Measurements from ENCODE around the gene TMEM62. TPM values are rescaled to one million over a fixed set of nuclear protein-coding genes. Genes with fewer than 3 reads are reported as not detected.

Gene TMEM62
- polyA plus RNA-seq, 1 donor from 2014 or later, result 18.0 TPM

DNA sequence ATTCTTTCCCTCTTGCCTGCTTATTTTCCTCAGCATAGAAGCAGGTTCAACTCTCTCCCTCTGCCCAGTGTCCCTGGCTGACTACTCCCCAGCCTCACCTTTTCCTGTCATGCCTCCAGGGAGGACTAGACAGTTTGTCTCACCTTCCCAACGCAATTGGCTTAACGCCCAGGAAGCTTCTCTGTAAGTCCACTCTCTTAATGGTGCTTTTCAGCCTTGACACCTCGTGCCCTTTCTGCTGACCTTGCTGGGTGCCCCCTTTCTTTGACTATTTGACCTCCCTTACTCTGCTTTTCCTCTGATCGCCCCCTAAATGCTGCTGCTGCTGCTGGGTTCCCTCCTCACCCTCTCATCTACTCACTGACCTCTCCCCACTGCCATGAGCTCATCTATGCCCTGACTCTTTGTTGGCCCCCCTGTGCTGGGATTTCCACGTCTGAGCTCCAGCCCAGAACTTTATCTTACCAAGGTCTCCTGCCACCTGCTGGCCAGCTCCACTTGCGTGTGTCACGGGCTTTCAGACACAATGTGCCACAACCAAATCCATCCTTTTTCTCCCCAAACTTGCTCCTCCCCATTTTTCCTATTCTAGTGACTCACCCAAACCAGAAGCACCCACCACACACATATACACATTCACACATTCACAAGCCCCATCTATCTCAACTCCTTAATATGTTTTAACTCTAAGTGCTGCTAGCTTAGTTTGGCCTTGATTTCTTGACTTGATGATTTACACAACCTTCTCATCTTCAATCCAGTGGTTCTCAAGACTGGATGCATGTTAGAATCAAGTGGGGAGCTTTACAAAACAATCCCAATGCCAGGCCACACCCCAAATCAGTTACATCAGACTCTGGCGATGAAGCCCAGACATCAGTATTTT, 70.9 kb downstream of the TMEM62 start:
- H3K27ac Mint-ChIP-seq, result no peak overlapping the region
- peaks cover 6% of the 10 kb centered on the region for H3K27me3 Mint-ChIP-seq
- peaks cover 5 to 11% (median 9%) of the 10 kb centered on the region in 3 donors for H3K4me1 Mint-ChIP-seq
- H3K9me3 Mint-ChIP-seq, result peaks cover 0 to 4% (median 0%) of the 10 kb centered on the region in 3 donors
- H3K4me3 Mint-ChIP-seq, result no peak overlapping the region
- peaks cover 2% of the 10 kb centered on the region for H3K36me3 Mint-ChIP-seq

DNA sequence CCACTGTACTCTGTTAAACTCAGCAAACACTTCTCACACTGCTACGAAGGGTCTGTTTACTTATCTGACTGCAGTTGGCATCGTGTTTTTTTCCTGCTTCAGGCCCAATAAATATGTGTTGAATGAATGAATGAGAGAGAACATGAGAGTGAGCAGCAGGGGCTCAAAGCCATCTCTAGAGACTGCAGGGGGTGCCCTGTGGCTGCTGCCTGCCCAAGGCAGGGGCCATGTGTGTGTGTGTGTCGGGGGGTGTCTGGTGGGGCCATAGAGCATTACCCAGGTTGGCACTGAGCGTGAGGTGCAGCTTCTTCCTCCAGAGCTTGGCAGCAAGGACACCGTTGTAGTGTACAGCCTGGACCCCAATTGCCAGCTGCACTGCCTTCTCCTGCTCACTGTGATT, 72.7 kb downstream of the TMEM62 start:
- no peaks in the 10 kb centered on the region for H3K9me3 Mint-ChIP-seq
- H3K4me1 Mint-ChIP-seq, result peaks cover 5 to 11% (median 7%) of the 10 kb centered on the region in 3 donors
- no peak overlapping the region for H3K4me3 Mint-ChIP-seq
- no peaks in the 10 kb centered on the region for H3K36me3 Mint-ChIP-seq
- no peak overlapping the region for H3K27ac Mint-ChIP-seq
- peaks cover 9% of the 10 kb centered on the region for H3K27me3 Mint-ChIP-seq

DNA sequence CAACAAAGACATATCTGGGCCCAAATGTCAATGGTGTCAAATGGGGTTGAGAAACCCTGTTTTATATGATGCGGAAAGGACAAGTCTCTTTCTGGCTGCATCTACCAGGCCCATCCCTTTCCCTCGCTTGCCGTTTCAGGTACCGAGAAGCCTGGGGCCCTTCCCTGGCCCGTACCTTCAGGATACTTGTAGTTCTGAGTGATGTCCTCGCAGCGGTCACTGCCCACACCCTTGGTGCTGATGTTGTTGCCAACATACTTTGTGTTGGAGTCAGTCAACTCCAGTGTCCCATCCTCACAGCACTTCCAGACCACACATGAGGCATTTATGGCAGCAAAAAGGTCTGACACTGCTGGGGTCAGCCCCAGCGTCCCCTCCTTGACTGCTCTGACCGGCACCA, 73.6 kb downstream of the TMEM62 start:
- Mint-ChIP-seq H3K27me3 (peaks cover 9% of the 10 kb centered on the region), H3K4me3 (no peak overlapping the region), H3K4me1 (peaks cover 5 to 11% (median 7%) of the 10 kb centered on the region in 3 donors), H3K27ac (no peak overlapping the region), H3K36me3 (no peaks in the 10 kb centered on the region), H3K9me3 (no peaks in the 10 kb centered on the region)

DNA sequence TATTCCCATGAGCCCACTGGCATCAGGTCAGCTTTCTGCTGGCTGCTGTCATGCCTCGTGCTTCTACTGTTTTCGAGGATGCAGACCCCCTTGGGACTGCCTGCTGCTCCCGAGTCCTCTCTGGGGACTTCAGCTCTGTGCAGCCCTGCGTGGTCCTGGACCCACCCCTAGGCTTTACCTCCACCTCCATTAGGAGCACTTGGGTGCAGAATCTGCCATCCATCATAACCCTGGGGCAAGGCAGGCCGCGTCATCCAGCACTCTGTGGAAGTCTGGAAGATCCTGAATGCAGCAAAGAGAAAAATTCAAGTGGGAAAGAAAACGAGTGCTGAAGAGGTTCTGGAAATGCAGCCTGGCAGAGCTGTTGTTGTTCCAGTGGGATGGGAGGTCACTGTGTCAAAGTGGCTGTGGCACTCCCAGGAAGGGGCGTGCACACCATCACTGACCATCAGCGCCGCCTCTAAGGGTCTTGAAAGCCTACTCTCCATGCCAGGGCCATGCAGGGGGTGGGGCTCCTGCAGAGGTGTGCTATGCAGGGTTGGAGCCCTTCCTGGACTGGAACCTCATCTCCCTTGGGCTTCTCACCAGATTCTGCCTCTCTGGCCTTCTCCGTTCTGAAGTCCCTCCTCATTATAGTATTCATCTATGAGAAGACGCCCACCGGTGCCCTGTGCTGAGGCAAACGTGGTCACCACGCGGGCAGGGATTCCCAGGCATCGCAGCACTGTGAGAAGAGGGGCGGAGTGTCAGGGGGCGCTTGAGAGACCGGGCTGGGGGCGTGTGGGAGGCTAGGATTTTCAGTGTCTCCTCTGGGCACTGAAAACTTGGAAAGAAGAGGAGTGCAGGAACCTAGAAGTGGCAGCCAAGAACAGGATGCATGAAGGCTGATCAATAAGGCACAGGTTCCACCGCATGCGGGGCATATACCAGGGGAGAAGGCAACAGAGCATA, 74.9 kb downstream of the TMEM62 start:
- H3K27ac Mint-ChIP-seq, result no peak overlapping the region
- no peaks in the 10 kb centered on the region for H3K9me3 Mint-ChIP-seq
- peaks cover 5 to 9% (median 7%) of the 10 kb centered on the region in 3 donors for H3K4me1 Mint-ChIP-seq
- H3K4me3 Mint-ChIP-seq, result peak overlapping the region in 1 of 4 donors; percentile 17
- H3K36me3 Mint-ChIP-seq, result no peaks in the 10 kb centered on the region
- peaks cover 9% of the 10 kb centered on the region for H3K27me3 Mint-ChIP-seq

DNA sequence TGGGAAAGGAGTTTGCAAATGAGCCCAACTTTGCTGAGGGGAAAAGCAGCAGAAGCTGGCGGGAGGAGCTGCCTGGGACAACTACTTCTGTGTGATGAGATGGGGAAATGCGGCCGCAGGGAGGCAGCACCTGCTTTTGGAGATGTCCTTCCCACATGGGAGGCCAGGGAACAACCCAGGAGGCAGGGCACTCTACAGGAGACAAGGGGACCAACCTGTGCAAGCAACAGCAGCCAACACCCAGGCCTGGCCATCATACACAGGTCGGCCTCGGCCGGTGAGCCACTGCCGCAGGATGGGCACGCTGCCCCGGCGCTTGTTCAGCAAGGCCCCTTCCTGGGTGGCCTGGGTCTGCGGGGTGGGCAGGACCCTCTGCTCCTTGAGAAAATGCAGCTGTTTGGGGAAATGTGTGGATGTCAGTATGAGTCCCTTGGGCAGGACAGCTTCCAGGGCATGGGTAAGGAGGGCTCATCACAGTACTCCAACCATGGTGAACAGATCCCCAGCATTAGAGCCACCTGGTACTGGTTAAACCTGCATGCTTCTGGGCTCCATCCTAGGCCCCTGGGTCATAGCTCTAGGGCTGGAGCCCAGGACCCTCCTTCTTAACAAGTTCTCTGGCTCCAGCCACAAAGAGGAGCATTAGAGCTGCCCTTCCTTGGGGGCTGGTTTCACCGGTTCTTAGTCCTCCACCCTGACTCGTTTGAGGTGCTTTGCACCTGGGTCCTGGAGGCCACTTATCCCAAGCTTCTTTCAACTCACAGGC, 75.9 kb downstream of the TMEM62 start:
- H3K9me3 Mint-ChIP-seq, result no peaks in the 10 kb centered on the region
- peaks cover 9% of the 10 kb centered on the region for H3K27me3 Mint-ChIP-seq
- no peaks in the 10 kb centered on the region for H3K36me3 Mint-ChIP-seq
- H3K4me1 Mint-ChIP-seq, result peaks cover 2 to 5% (median 5%) of the 10 kb centered on the region in 3 donors
- no peak overlapping the region for H3K4me3 Mint-ChIP-seq
- H3K27ac Mint-ChIP-seq, result no peak overlapping the region

DNA sequence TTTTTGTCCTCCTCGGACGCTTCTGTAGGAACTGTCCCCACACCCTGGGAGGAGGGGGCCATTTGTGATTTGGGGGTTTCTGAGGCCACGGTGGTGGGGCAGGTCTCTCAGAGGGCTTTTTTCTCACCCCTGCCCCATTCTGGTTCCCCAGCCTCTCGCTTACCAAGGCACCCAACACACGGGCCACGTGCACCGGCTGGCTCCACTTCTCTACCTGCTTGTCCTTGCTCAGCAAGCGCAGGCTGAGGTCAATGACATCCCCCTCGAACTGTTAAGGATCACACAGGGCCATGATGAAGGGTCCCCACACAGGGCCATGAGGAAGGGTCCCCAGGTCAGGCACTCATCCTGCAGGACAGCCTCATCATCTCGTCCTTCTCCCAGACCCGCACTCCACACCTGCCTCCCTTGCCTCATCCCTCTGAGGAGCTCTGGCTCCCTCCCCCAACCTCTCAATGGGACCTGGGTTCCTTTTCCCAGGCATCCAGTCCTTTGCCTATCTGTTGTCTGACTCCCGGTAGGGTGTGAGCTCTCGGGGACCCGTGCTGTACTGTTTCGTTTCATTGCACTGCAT, 76.9 kb downstream of the TMEM62 start:
- Mint-ChIP-seq H3K9me3 (no peaks in the 10 kb centered on the region), H3K27ac (peak overlapping the region in 1 of 3 donors; percentile 24), H3K4me3 (no peak overlapping the region), H3K4me1 (peaks cover 0 to 2% (median 1%) of the 10 kb centered on the region in 3 donors), H3K27me3 (peaks cover 9% of the 10 kb centered on the region), H3K36me3 (no peaks in the 10 kb centered on the region)

DNA sequence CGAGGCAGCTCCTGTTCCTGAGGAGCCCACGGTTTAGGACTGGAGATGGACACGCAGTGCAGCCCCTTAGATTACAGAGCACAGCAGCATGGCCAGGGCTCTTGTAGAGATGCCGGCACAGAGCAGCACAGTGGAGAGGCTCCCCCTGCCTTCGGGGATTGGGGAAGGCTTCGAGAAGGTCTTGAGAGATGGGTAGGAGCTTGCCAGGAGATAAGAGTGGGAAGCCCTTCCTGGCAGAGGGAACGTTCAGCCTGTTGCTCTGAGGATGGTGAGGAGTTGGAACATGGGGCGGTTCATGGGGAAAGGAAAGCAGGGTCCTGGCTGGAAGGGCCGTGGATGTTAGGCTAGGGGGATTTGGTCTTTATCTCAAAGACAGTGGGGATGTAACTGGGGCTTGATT, 77.4 kb downstream of the TMEM62 start:
- no peak overlapping the region for H3K27ac Mint-ChIP-seq
- H3K36me3 Mint-ChIP-seq, result no peaks in the 10 kb centered on the region
- no peak overlapping the region for H3K4me3 Mint-ChIP-seq
- peaks cover 8% of the 10 kb centered on the region for H3K27me3 Mint-ChIP-seq
- no peaks in the 10 kb centered on the region for H3K9me3 Mint-ChIP-seq
- peaks cover 0 to 2% (median 1%) of the 10 kb centered on the region in 3 donors for H3K4me1 Mint-ChIP-seq

DNA sequence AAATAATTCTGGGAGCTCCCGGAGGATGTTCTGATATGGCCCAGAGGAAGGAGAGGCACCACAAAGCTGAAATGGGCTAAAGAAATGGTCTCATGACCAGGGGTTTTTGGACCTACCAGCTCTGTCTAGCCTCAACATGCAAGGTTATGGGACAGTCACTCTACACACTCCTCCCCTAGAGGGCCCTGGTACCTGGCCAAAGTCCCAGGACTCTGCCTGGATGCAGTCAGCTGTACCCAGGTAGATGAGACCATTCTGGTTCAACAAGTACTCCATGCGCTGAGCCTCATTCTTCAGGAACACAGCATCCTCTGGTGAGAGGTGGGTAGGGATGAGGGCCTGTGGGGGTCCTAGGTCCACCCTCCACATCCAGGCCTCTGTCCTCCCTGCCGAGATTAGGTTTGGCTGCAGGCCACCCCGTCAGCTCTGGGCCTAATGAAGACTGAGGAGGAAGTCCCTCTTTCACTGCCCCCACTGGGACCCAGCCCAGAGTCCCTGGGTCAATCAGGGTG, 77.9 kb downstream of the TMEM62 start:
- Mint-ChIP-seq H3K4me1 (peaks cover 0 to 2% (median 1%) of the 10 kb centered on the region in 3 donors), H3K4me3 (no peak overlapping the region), H3K27ac (no peak overlapping the region), H3K36me3 (no peaks in the 10 kb centered on the region), H3K27me3 (peaks cover 8% of the 10 kb centered on the region), H3K9me3 (peaks cover 0 to under 1% (median 0%) of the 10 kb centered on the region in 3 donors)

DNA sequence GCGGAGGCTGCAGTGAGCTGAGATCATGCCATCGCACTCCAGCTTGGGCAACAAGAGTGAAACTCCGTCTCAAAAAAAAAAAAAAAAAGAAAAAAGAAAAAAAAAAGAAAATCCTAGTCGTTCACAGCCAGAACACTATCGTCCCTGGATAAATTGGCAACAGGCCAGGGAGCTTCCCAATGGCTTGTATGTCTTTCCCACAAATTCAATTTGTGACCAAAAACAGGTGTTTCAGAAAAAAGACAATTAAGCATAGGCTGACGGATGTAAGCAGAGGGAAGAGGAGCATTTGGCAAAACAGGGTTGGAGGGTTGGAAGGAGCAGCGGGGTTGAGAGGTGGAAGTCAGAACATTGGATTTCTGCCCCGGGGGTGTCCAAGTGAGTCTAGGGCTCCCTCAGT, 78.9 kb downstream of the TMEM62 start:
- H3K27me3 Mint-ChIP-seq, result peaks cover 8% of the 10 kb centered on the region
- H3K4me3 Mint-ChIP-seq, result no peak overlapping the region
- H3K27ac Mint-ChIP-seq, result no peak overlapping the region
- H3K4me1 Mint-ChIP-seq, result peaks cover 0 to 2% (median 1%) of the 10 kb centered on the region in 3 donors
- H3K36me3 Mint-ChIP-seq, result peaks cover 2% of the 10 kb centered on the region
- peaks cover 0 to 7% (median 2%) of the 10 kb centered on the region in 3 donors for H3K9me3 Mint-ChIP-seq

DNA sequence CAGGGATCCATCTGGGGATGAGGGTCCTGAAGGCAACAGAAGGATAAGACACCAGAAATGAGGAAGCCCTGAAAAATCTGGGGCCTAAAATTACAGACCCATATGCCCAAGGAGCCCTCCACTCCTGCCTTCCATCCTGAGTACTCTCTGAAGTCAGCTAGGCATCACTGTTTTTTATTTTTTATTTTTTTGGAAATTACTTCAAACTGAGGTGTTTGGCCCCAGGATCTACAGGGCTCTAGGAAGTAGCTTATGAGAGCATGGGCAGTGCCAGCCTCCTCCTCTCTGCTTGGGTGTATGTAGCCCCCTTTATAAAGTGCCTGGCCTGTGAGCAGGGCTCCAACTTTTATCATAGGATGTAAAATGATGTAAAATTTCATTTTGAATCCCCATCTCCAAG, 79.6 kb downstream of the TMEM62 start:
- H3K27ac Mint-ChIP-seq, result no peak overlapping the region
- H3K36me3 Mint-ChIP-seq, result peaks cover 2% of the 10 kb centered on the region
- peaks cover 0 to 1% (median 0%) of the 10 kb centered on the region in 3 donors for H3K4me1 Mint-ChIP-seq
- peaks cover 8% of the 10 kb centered on the region for H3K27me3 Mint-ChIP-seq
- peaks cover 0 to 7% (median 2%) of the 10 kb centered on the region in 3 donors for H3K9me3 Mint-ChIP-seq
- H3K4me3 Mint-ChIP-seq, result no peak overlapping the region

DNA sequence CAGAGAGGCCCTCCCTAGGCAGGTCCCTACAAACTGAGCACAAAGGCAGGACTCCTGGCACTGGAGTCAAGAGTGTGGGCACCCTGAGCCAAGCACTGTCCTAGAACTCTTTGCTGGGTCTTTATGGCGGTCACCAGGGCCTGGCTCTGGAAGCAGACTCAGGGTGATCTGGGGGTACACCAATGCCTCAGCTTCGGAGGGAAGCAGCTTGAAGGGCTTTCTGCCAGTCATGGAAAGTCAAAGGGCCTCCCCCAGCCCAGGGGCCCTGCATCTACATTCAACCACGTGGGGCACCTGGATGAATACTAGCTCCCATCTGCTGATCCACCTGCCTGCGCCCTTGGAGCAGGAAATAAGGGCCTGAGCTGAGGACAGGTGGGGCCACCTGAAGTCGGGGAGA, 80.1 kb downstream of the TMEM62 start:
- peaks cover 0 to 7% (median 2%) of the 10 kb centered on the region in 3 donors for H3K9me3 Mint-ChIP-seq
- peaks cover 0 to 1% (median 0%) of the 10 kb centered on the region in 3 donors for H3K4me1 Mint-ChIP-seq
- H3K27ac Mint-ChIP-seq, result no peak overlapping the region
- H3K27me3 Mint-ChIP-seq, result peaks cover 8% of the 10 kb centered on the region
- no peak overlapping the region for H3K4me3 Mint-ChIP-seq
- peaks cover 2% of the 10 kb centered on the region for H3K36me3 Mint-ChIP-seq

DNA sequence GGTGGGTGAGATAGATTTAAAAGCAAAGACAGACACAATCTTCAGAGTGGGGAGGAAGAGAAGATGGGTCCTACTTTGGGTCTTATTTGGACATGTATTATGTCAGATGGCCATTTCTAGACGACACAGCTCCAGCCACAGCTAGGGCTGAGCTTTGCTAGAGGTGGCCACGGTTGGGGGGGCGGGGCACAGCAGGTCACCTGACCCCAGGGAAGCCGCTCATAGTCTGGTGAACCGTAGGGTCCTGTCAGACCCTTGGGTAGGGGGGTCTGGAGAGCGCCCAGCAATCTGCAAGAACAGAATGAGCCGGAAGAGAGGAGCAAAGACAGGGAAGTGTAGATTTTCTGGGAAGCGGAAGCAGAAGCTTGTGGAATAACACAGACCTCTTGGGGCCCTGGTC, 80.8 kb downstream of the TMEM62 start:
- peaks cover 2% of the 10 kb centered on the region for H3K36me3 Mint-ChIP-seq
- H3K4me1 Mint-ChIP-seq, result no peaks in the 10 kb centered on the region
- H3K4me3 Mint-ChIP-seq, result no peak overlapping the region
- H3K27me3 Mint-ChIP-seq, result peaks cover 5% of the 10 kb centered on the region
- H3K27ac Mint-ChIP-seq, result no peak overlapping the region
- H3K9me3 Mint-ChIP-seq, result peaks cover 0 to 7% (median 2%) of the 10 kb centered on the region in 3 donors

DNA sequence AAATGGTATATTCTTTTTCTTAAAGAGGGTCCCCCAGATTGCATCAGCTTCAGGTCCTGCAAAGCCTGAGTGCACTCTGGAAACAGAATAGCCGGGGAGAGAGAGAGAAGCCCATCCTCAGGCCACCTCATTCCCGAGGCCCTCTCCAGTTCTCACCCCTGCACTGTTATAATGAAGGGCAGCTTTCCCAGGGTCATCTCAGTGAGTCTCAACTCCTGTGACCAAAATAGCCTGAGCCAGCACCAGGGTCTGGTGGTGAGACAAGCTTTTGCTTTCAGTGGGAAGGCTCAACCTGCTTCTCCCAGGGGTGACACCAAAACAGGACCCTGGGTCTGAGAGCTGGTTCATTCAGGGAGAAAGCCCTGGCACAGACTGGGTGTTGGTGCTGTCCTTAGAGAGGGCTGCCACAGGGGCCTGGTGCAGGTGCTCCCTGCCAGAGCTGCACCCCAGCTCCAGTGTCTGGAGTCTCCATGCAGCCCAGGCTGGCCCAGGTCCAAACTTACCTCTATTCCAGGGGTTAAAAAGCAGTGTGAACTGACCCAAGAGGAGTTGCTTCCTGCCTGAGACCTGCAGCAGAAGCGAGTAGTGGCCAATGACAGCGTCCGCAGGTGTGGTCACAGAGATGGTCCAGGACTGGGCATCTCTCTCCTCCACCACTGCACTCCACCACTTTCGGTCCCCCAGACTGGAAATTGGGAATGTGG, 81.4 kb downstream of the TMEM62 start:
- no peak overlapping the region for H3K4me3 Mint-ChIP-seq
- H3K9me3 Mint-ChIP-seq, result peaks cover 0 to 7% (median 2%) of the 10 kb centered on the region in 3 donors
- H3K27ac Mint-ChIP-seq, result no peak overlapping the region
- H3K27me3 Mint-ChIP-seq, result peaks cover 3% of the 10 kb centered on the region
- H3K4me1 Mint-ChIP-seq, result no peaks in the 10 kb centered on the region
- peaks cover 2% of the 10 kb centered on the region for H3K36me3 Mint-ChIP-seq

All from IgD-negative memory B cell (primary cell).